GM12878 (cell line): ENCODE data around the gene MKX. TPM values are rescaled to one million over a fixed set of nuclear protein-coding genes. Genes with fewer than 3 reads are reported as not detected.

Experiments used
- ATAC-seq: fragments of 200-7000 bp; cut with Tn5 transposase; 3 replicates; pipeline ENCODE4 v1.9.1; 2020; ENCODE audit warnings: mild to moderate bottlenecking, moderate library complexity
- BruUV-seq: library from RNA; stranded (reverse); fragments of 400-500 nt; replicated peaks from 2 replicates; lab custom pipeline; 2021; lab: Mats Ljungman, UMichigan
- CTCF ChIA-PET: fragments of 300-600 bp; sonication (Branson Sonifier 250); formaldehyde crosslinking; extraction: SDS; loops from one replicate; lab custom pipeline; 2021; ENCODE audit warnings: inconsistent platforms; lab: Yijun Ruan, JAX
- POLR2A ChIA-PET: fragments of 350-600 bp; formaldehyde crosslinking; extraction: SDS; loops from one replicate; lab custom pipeline; 2021; ENCODE audit warnings: inconsistent platforms; lab: Charles Lee
- RAD21 ChIA-PET: fragments of 300-600 bp; sonication (Branson Sonifier 250); formaldehyde crosslinking; loops from one replicate; lab custom pipeline; 2023; ENCODE audit warnings: antibody characterized with exemption; ENCODE audit not compliant: unreplicated experiment; lab: Charles Lee
- SMC1A ChIA-PET: fragments of 300-600 bp; sonication (Branson Sonifier 250); formaldehyde crosslinking; loops from one replicate; lab custom pipeline; 2023; ENCODE audit not compliant: unreplicated experiment, uncharacterized antibody; lab: Charles Lee
- DNase-seq: peaks from one replicate; pipeline ENCODE4 v3.0.0-alpha.2; 2011; ENCODE audit warnings: low read depth, low spot score
- FAIRE-seq: peaks from 3 replicates; lab custom pipeline; 2011; peaks lifted over from hg19 to GRCh38; lab: Jason Lieb, UNC
- H2AFZ ChIP-seq: 2 replicates; pipeline ENCODE4 v1.6.0; 2011; ENCODE audit warnings: low read depth, low read length, control low read depth; ENCODE audit not compliant: control insufficient read depth
- H3K27ac ChIP-seq: 2 replicates; pipeline ENCODE4 v1.5.1; 2011; ENCODE audit warnings: control low read depth; ENCODE audit not compliant: control insufficient read depth, insufficient read depth
- H3K27me3 ChIP-seq, 2 experiments: replicated peaks in 1 of 2; 2 replicates each; pipeline versions ENCODE4 v1.6.0 to v1.6.1; 2011; ENCODE audit warnings: low read length in 1 of 2; ENCODE audit not compliant: control insufficient read depth in 2 of 2, insufficient read depth in 2 of 2
- H3K36me3 ChIP-seq, 2 experiments: 2 replicates each; pipeline ENCODE4 v1.5.1; 2011; ENCODE audit warnings: low read length in 1 of 2; ENCODE audit not compliant: control insufficient read depth in 2 of 2, insufficient read depth in 2 of 2
- H3K4me1 ChIP-seq: 2 replicates; pipeline ENCODE4 v1.6.1; 2011; ENCODE audit warnings: mild to moderate bottlenecking, low read length, moderate library complexity, mixed read lengths; ENCODE audit not compliant: control insufficient read depth, insufficient read depth
- H3K4me2 ChIP-seq: 2 replicates; pipeline ENCODE4 v1.6.0; 2011; ENCODE audit warnings: control low read depth; ENCODE audit not compliant: control insufficient read depth, insufficient read depth
- H3K4me3 ChIP-seq: fragments of 200-600 bp; sonication (generic); 2 replicates; pipeline ENCODE4 v1.5.1; 2016
- H3K79me2 ChIP-seq: 2 replicates; pipeline ENCODE4 v1.6.0; 2011; ENCODE audit warnings: low read length; ENCODE audit not compliant: control insufficient read depth, insufficient read depth
- H3K9ac ChIP-seq: 2 replicates; pipeline ENCODE4 v1.8.0; 2011; ENCODE audit warnings: low read length, control low read depth, mixed read lengths; ENCODE audit not compliant: control insufficient read depth, insufficient read depth
- H3K9me3 ChIP-seq: replicated peaks from 3 replicates; pipeline ENCODE4 v1.5.1; 2011; ENCODE audit warnings: mild to moderate bottlenecking, low read length; ENCODE audit not compliant: control insufficient read depth, insufficient read depth
- H4K20me1 ChIP-seq: 2 replicates; pipeline ENCODE4 v1.6.0; 2011; ENCODE audit not compliant: control insufficient read depth, insufficient read depth
- BACH1 ChIP-seq: fragments of 450-650 bp; IDR thresholded peaks from 2 replicates; pipeline ENCODE4 v1.6.1; 2017; ENCODE audit warnings: mild to moderate bottlenecking, borderline replicate concordance
- CREB1 ChIP-seq: IDR thresholded peaks from 2 replicates; pipeline ENCODE4 v1.6.1; 2012; ENCODE audit warnings: low read depth, mild to moderate bottlenecking, inconsistent platforms
- E2F4 ChIP-seq: IDR thresholded peaks from 2 replicates; pipeline ENCODE4 v1.6.1; 2012; ENCODE audit warnings: low read depth, low read length, improper control_type of control experiment
- IKZF1 ChIP-seq: fragments of 450-650 bp; conservative IDR thresholded peaks from 2 replicates; pipeline ENCODE4 v1.6.1; 2017; ENCODE audit warnings: antibody characterized with exemption, mild to moderate bottlenecking
- MLLT1 ChIP-seq: fragments of 450-650 bp; IDR thresholded peaks from 2 replicates; pipeline ENCODE4 v1.6.1; 2016; ENCODE audit warnings: mild to moderate bottlenecking
- NBN ChIP-seq: fragments of 450-650 bp; IDR thresholded peaks from 2 replicates; pipeline ENCODE4 v1.6.1; 2016
- NR2C1 ChIP-seq: fragments of 450-650 bp; IDR thresholded peaks from 2 replicates; pipeline ENCODE4 v1.6.1; 2017; ENCODE audit warnings: antibody characterized with exemption, mild to moderate bottlenecking, moderate library complexity
- RFX5 ChIP-seq: IDR thresholded peaks from 2 replicates; pipeline ENCODE4 v1.6.1; 2011; ENCODE audit warnings: low read depth, low read length, improper control_type of control experiment
- SIX5 ChIP-seq: IDR thresholded peaks from 2 replicates; pipeline ENCODE4 v1.6.1; 2011; ENCODE audit warnings: mild to moderate bottlenecking, low read depth, low read length, moderate library complexity; ENCODE audit not compliant: severe bottlenecking
- SMAD5 ChIP-seq: IDR thresholded peaks from 2 replicates; pipeline ENCODE4 v1.6.1; 2016; ENCODE audit warnings: antibody characterized with exemption, low read depth
- TAF1 ChIP-seq: IDR thresholded peaks from 2 replicates; pipeline ENCODE4 v1.6.1; 2011; ENCODE audit warnings: mild to moderate bottlenecking, low read depth, low read length, borderline replicate concordance
- TARDBP ChIP-seq: IDR thresholded peaks from 2 replicates; pipeline ENCODE4 v1.6.1; 2016; ENCODE audit warnings: borderline replicate concordance
- ZNF274 ChIP-seq: IDR thresholded peaks from one replicate; pipeline ENCODE4 v1.8.0; 2011; ENCODE audit not compliant: insufficient read length, insufficient read depth
- ZZZ3 ChIP-seq: IDR thresholded peaks from 2 replicates; pipeline ENCODE4 v1.6.1; 2011; ENCODE audit warnings: low read depth; ENCODE audit not compliant: control insufficient read depth, insufficient read length
- WGBS: methylation state at CpG from one replicate; pipeline ENCODE4 v1.1.6; 2016; ENCODE audit warnings: low lambda C conversion rate; ENCODE audit not compliant: insufficient replicate concordance, insufficient coverage; ENCODE audit errors: missing lambda C conversion rate; 5-methylcytosine and 5-hydroxymethylcytosine counted together
- in situ Hi-C: fragments of 300-500 bp; cut with MboI; formaldehyde crosslinking; loops from 9 replicates; pipeline ENCODE4 v1.14.3; 2018; ENCODE audit warnings: mixed read lengths
- intact Hi-C: fragments of 100-400 bp; cut with micrococcal nuclease; formaldehyde crosslinking; loops from one replicate; pipeline ENCODE4 v1.14.2; 2022; ENCODE audit not compliant: unreplicated experiment
- polyA plus RNA-seq, 11 experiments: library from polyadenylated mRNA; depleted of rRNA in 4 of 11; unstranded in 6 of 11; stranded (reverse) in 5 of 11; fragments of >200 nt; fragmentation: Nextera tagmentation in 4 of 11; fragmentation: Illumina TruSeq in 1 of 11; extraction: Ambion mirVana in 4 of 11; extraction: Trizol in 1 of 11; gene quantifications; 1 replicate in 1 of 11; 2 replicates in 10 of 11; pipeline versions ENCODE4 v1.2.1 to v1.2.3, GENCODE V29; 2011 to 2016; ENCODE audit warnings: inconsistent platforms in 2 of 11, missing spikeins in 2 of 11, low read depth in 1 of 11
- total RNA-seq, 4 experiments: library from RNA; depleted of rRNA in 3 of 4; stranded (reverse); fragments of >200 nt in 3 of 4; fragmentation: Illumina TruSeq in 1 of 4; extraction: Trizol in 1 of 4; gene quantifications; 2 replicates each; pipeline versions ENCODE4 v1.2.1 to v1.2.3, GENCODE V29; 2013 to 2021
- TF ChIP-seq, protein P1 (sequence below): fragments of 450-650 bp; IDR thresholded peaks from 2 replicates; pipeline ENCODE4 v1.6.1; 2017; ENCODE audit warnings: mild to moderate bottlenecking, low read depth, inconsistent platforms; ENCODE audit not compliant: poor library complexity, severe bottlenecking
- TF ChIP-seq, protein P2 (sequence below): fragments of 450-650 bp; IDR thresholded peaks from 2 replicates; pipeline ENCODE4 v1.6.1; 2017; ENCODE audit warnings: mild to moderate bottlenecking

MKX gene
- total and polyA plus RNA-seq, 10 of the 15 experiments (the other 5 are each of a cell fraction or from before 2014, with no cell fraction given) = not detected

GRCh38 chr10:27628621-27629020, 117.0 kb downstream of the MKX start:
- Histone ChIP-seq H2AFZ (no peak overlapping the region), H4K20me1 (no peaks in the 10 kb centered on the region), H3K27ac (no peak overlapping the region), H3K4me1 (no peaks in the 10 kb centered on the region), H3K4me2 (no peak overlapping the region), H3K4me3 (no peak overlapping the region), H3K9me3 (no peaks in the 10 kb centered on the region), H3K79me2 (no peaks in the 10 kb centered on the region), H3K9ac (no peak overlapping the region), H3K36me3 (no peaks in the 10 kb centered on the region), H3K27me3 (no peaks in the 10 kb centered on the region; a peak in 2 of 4 replicates)
- intact Hi-C loops (no loop called here), in situ Hi-C loops (no loop called here)
- no peak for TF ChIP-seq CREB1
- no peak for TF ChIP-seq RFX5
- no peak for TF ChIP-seq BACH1
- no peak for TF ChIP-seq NBN
- no peak for TF ChIP-seq SMAD5
- TF ChIP-seq TARDBP = no peak
- TF ChIP-seq MLLT1 = no peak
- TF ChIP-seq SIX5 = no peak
- no peak for TF ChIP-seq E2F4
- no peak for TF ChIP-seq ZNF274
- no peak for TF ChIP-seq NR2C1
- TF ChIP-seq ZZZ3 = no peak
- no peak for TF ChIP-seq TAF1
- TF ChIP-seq, protein P1, sequence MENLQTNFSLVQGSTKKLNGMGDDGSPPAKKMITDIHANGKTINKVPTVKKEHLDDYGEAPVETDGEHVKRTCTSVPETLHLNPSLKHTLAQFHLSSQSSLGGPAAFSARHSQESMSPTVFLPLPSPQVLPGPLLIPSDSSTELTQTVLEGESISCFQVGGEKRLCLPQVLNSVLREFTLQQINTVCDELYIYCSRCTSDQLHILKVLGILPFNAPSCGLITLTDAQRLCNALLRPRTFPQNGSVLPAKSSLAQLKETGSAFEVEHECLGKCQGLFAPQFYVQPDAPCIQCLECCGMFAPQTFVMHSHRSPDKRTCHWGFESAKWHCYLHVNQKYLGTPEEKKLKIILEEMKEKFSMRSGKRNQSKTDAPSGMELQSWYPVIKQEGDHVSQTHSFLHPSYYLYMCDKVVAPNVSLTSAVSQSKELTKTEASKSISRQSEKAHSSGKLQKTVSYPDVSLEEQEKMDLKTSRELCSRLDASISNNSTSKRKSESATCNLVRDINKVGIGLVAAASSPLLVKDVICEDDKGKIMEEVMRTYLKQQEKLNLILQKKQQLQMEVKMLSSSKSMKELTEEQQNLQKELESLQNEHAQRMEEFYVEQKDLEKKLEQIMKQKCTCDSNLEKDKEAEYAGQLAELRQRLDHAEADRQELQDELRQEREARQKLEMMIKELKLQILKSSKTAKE = no peak
- TF ChIP-seq, protein P2, sequence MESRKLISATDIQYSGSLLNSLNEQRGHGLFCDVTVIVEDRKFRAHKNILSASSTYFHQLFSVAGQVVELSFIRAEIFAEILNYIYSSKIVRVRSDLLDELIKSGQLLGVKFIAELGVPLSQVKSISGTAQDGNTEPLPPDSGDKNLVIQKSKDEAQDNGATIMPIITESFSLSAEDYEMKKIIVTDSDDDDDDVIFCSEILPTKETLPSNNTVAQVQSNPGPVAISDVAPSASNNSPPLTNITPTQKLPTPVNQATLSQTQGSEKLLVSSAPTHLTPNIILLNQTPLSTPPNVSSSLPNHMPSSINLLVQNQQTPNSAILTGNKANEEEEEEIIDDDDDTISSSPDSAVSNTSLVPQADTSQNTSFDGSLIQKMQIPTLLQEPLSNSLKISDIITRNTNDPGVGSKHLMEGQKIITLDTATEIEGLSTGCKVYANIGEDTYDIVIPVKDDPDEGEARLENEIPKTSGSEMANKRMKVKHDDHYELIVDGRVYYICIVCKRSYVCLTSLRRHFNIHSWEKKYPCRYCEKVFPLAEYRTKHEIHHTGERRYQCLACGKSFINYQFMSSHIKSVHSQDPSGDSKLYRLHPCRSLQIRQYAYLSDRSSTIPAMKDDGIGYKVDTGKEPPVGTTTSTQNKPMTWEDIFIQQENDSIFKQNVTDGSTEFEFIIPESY = no peak
- no peak for TF ChIP-seq IKZF1
- POLR2A ChIA-PET = no interaction called here
- no peak for FAIRE-seq
- DNase-seq = no peak
- RAD21 ChIA-PET = no interaction called here
- CTCF ChIA-PET = no interaction called here
- BruUV-seq = no TSS peak
- SMC1A ChIA-PET = interaction anchor here (0.6 kb wide), 1 partner anchor 61 kb away, joined by 3 read pairs; no protein-coding TSS in a partner anchor
- WGBS = 65% methylated on average over 5 of the region's 5 CpGs
- no peak for ATAC-seq
